HepG2 (cell line): ENCODE data around the gene RECK. TPM values are rescaled to one million over a fixed set of nuclear protein-coding genes. Genes with fewer than 3 reads are reported as not detected.

Source experiments
- ATAC-seq: fragments of 200-7000 bp; cut with Tn5 transposase; 3 replicates; pipeline ENCODE4 v1.9.1; 2020; ENCODE audit warnings: mild to moderate bottlenecking, moderate library complexity
- BruUV-seq: library from RNA; stranded (reverse); fragments of 400-500 nt; replicated peaks from 2 replicates; lab custom pipeline; 2021; lab: Mats Ljungman, UMichigan
- CTCF ChIA-PET: fragments of 300-600 bp; formaldehyde crosslinking; extraction: SDS; loops from one replicate; lab custom pipeline; 2021; ENCODE audit warnings: low total read pairs, inconsistent platforms, low intra/inter-chr PET ratio; lab: Yijun Ruan, JAX
- POLR2A ChIA-PET: fragments of 350-600 bp; sonication (Branson Sonifier 250); formaldehyde crosslinking; loops from one replicate; lab custom pipeline; 2020; ENCODE audit warnings: antibody characterized with exemption, inconsistent platforms; lab: Yijun Ruan, JAX
- DNase-seq: peaks from one replicate; pipeline ENCODE4 v3.0.0-alpha.2; 2015; ENCODE audit warnings: low spot score
- FAIRE-seq: peaks from 3 replicates; lab custom pipeline; 2011; peaks lifted over from hg19 to GRCh38; lab: Jason Lieb, UNC
- H2AFZ ChIP-seq: one replicate; pipeline ENCODE4 v1.6.1; 2011; ENCODE audit warnings: low read length, inconsistent platforms
- H3K27ac ChIP-seq: fragments of 300-600 bp; 3 replicates; pipeline ENCODE4 v1.8.0; 2011; ENCODE audit warnings: mixed run types, mild to moderate bottlenecking, mixed read lengths, low read length, inconsistent platforms; ENCODE audit not compliant: insufficient read depth; ENCODE audit errors: extremely low read length
- H3K27me3 ChIP-seq, 2 experiments: fragments of 200-600 bp in 1 of 2; 2 replicates in 1 of 2; 3 replicates in 1 of 2; pipeline versions ENCODE4 v1.6.0 to v1.8.0; 2011; ENCODE audit warnings: low read length in 2 of 2, mild to moderate bottlenecking in 2 of 2, moderate library complexity in 2 of 2, inconsistent platforms in 1 of 2; ENCODE audit not compliant: insufficient read depth in 2 of 2, control insufficient read depth in 1 of 2
- H3K36me3 ChIP-seq, 2 experiments: fragments of 200-600 bp in 1 of 2; replicated peaks in 1 of 2; 2 replicates in 1 of 2; 3 replicates in 1 of 2; pipeline versions ENCODE4 v1.5.1 to v1.8.0; 2011; ENCODE audit warnings: low read length in 2 of 2, inconsistent platforms in 1 of 2; ENCODE audit not compliant: insufficient read depth in 2 of 2, control insufficient read depth in 1 of 2
- H3K4me1 ChIP-seq: 2 replicates; pipeline ENCODE4 v1.5.1; 2012; ENCODE audit warnings: low read length, inconsistent platforms; ENCODE audit not compliant: insufficient read depth
- H3K4me2 ChIP-seq: 2 replicates; pipeline ENCODE4 v1.6.0; 2011; ENCODE audit warnings: low read depth, low read length, inconsistent platforms
- H3K4me3 ChIP-seq, 3 experiments: fragments of 200-600 bp in 1 of 3; sonication (generic), shearing (Covaris generic) in 1 of 3; replicated peaks in 1 of 3; 2 replicates each; pipeline ENCODE4 v1.5.1; 2011 to 2016; ENCODE audit warnings: low read length in 3 of 3, inconsistent platforms in 2 of 3, low read depth in 2 of 3, mild to moderate bottlenecking in 2 of 3, control low read depth in 1 of 3, mixed read lengths in 1 of 3; ENCODE audit not compliant: insufficient read depth in 1 of 3
- H3K79me2 ChIP-seq: one replicate; pipeline ENCODE4 v1.6.1; 2011; ENCODE audit warnings: low read length, inconsistent platforms; ENCODE audit not compliant: insufficient read depth
- H3K9ac ChIP-seq: 2 replicates; pipeline ENCODE4 v1.6.0; 2011; ENCODE audit warnings: mild to moderate bottlenecking, low read depth, low read length, inconsistent platforms; ENCODE audit not compliant: insufficient read depth
- H3K9me3 ChIP-seq: 2 replicates; pipeline ENCODE4 v1.5.1; 2012; ENCODE audit warnings: mild to moderate bottlenecking, low read length
- H4K20me1 ChIP-seq: 2 replicates; pipeline ENCODE4 v1.6.0; 2011; ENCODE audit warnings: inconsistent platforms, mild to moderate bottlenecking, low read length, moderate library complexity; ENCODE audit not compliant: insufficient read depth
- ERF ChIP-seq: IDR thresholded peaks from 2 replicates; pipeline ENCODE4 v1.6.1; 2018; ENCODE audit warnings: missing biosample characterization, missing genetic modification reagents
- FUBP1 ChIP-seq: sonication (generic); formaldehyde crosslinking; IDR thresholded peaks from 2 replicates; pipeline ENCODE4 v1.5.1; 2020; ENCODE audit warnings: missing genetic modification reagents, mild to moderate bottlenecking, borderline replicate concordance
- HMG20A ChIP-seq: IDR thresholded peaks from 2 replicates; pipeline ENCODE4 v1.6.1; 2016; ENCODE audit warnings: borderline replicate concordance
- HNRNPL ChIP-seq: fragments of 200-400 bp; formaldehyde crosslinking; IDR thresholded peaks from 2 replicates; pipeline ENCODE4 v1.6.1; 2017; ENCODE audit warnings: mild to moderate bottlenecking, low read depth, low read length
- MLXIP ChIP-seq: sonication (generic); formaldehyde crosslinking; IDR thresholded peaks from 2 replicates; pipeline ENCODE4 v1.9.0; 2021; ENCODE audit warnings: missing genetic modification reagents, borderline replicate concordance
- PHF21A ChIP-seq: sonication (generic); formaldehyde crosslinking; IDR thresholded peaks from 2 replicates; pipeline ENCODE4 v1.5.0; 2020; ENCODE audit warnings: mild to moderate bottlenecking, missing genetic modification reagents
- RORA ChIP-seq: sonication (generic); formaldehyde crosslinking; IDR thresholded peaks from 2 replicates; pipeline ENCODE4 v1.5.0; 2020; ENCODE audit warnings: mild to moderate bottlenecking, missing genetic modification reagents, moderate library complexity
- ZBTB1 ChIP-seq: sonication (generic); formaldehyde crosslinking; IDR thresholded peaks from 2 replicates; pipeline ENCODE4 v1.4.0; 2020; ENCODE audit warnings: missing genetic modification reagents, borderline replicate concordance
- ZGPAT ChIP-seq: IDR thresholded peaks from 2 replicates; pipeline ENCODE4 v1.6.1; 2016; ENCODE audit warnings: mild to moderate bottlenecking
- ZNF431 ChIP-seq: sonication (generic); formaldehyde crosslinking; IDR thresholded peaks from 2 replicates; pipeline ENCODE4 v1.9.0; 2022; ENCODE audit warnings: missing genetic modification reagents, low read depth, mild to moderate bottlenecking, borderline replicate concordance
- WGBS: methylation state at CpG from one replicate; pipeline ENCODE4 v1.1.6; 2017; ENCODE audit warnings: low lambda C conversion rate; 5-methylcytosine and 5-hydroxymethylcytosine counted together
- in situ Hi-C: cut with HindIII; loops from 2 replicates; pipeline ENCODE4 v1.10.0; 2017; ENCODE audit warnings: low pct_unique_long_range_greater_than_20kb; ENCODE audit not compliant: extremely low pct_ligation_motif_present
- intact Hi-C: fragments of 100-400 bp; cut with micrococcal nuclease; formaldehyde crosslinking; loops from one replicate; pipeline ENCODE4 v1.10.0; 2022; ENCODE audit not compliant: unreplicated experiment
- polyA plus RNA-seq, 8 experiments: library from polyadenylated mRNA; depleted of rRNA in 3 of 8; stranded (reverse) in 7 of 8; unstranded in 1 of 8; fragments of >200 nt; fragmentation: Illumina TruSeq in 4 of 8; extraction: Trizol in 4 of 8; gene quantifications; 2 replicates each; pipeline versions ENCODE4 v1.2.1 to v1.2.3, GENCODE V29; 2011 to 2016; ENCODE audit warnings: low read depth in 4 of 8, missing spikeins in 1 of 8, mixed read lengths in 1 of 8; ENCODE audit not compliant: insufficient read depth in 1 of 8
- total RNA-seq, 5 experiments: library from RNA; depleted of rRNA; stranded (reverse); fragments of >200 nt; fragmentation: Illumina TruSeq; extraction: Trizol; gene quantifications; 2 replicates each; pipeline ENCODE4 v1.2.3, GENCODE V29; 2016; ENCODE audit warnings: low read depth in 1 of 5
- TF ChIP-seq, protein P1 (sequence below): sonication (generic); formaldehyde crosslinking; IDR thresholded peaks from 2 replicates; pipeline ENCODE4 v1.4.0; 2020; ENCODE audit warnings: missing genetic modification reagents, borderline replicate concordance

The RECK gene
- total and polyA plus RNA-seq, 2 of the 13 experiments (the other 11 are each of a cell fraction or from before 2014, with no cell fraction given), result 3.1 to 4.8 TPM

DNA sequence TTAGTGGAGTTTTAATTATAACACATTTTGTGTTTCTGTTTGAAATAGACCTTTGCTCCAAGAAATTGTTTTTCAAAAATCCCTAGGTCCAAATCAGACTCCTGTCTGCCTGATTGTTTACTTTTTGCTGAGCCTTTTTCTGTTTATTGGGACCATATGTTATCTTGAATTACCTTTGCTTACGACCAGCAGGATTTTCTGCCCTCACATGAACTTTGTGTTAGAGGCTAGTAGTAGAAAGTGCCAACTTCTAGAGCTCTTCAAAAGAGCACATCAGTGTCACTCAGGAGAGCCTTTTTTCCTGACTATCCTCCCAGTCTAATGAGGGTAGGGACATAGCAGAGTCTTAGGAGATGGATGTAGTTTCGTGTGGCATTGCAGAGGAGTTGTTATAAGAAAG lies 10.2 kb downstream of the RECK start:
- Histone ChIP-seq H3K36me3 (no peaks in the 10 kb centered on the region), H3K27me3 (no peaks in the 10 kb centered on the region), H2AFZ (no peak overlapping the region), H3K9me3 (no peaks in the 10 kb centered on the region), H3K4me2 (0 out of 2 replicates have a peak overlapping the region, but pooled peaks have one; percentile 27), H3K9ac (no peak overlapping the region), H4K20me1 (no peaks in the 10 kb centered on the region), H3K4me3 (no peak overlapping the region), H3K79me2 (no peaks in the 10 kb centered on the region), H3K4me1 (peaks cover 10% of the 10 kb centered on the region), H3K27ac (no peak overlapping the region)
- FAIRE-seq (no peak), ATAC-seq (no peak), DNase-seq (no peak)
- ChIA-PET CTCF (no interaction called here), POLR2A (no interaction called here)
- TF ChIP-seq RORA (CRISPR knock-in tag) (no peak), ZGPAT (no peak), HNRNPL (no peak)
- TF ChIP-seq, protein P1, sequence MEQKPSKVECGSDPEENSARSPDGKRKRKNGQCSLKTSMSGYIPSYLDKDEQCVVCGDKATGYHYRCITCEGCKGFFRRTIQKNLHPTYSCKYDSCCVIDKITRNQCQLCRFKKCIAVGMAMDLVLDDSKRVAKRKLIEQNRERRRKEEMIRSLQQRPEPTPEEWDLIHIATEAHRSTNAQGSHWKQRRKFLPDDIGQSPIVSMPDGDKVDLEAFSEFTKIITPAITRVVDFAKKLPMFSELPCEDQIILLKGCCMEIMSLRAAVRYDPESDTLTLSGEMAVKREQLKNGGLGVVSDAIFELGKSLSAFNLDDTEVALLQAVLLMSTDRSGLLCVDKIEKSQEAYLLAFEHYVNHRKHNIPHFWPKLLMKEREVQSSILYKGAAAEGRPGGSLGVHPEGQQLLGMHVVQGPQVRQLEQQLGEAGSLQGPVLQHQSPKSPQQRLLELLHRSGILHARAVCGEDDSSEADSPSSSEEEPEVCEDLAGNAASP (CRISPR knock-in tag), result peak; percentile 13; the same call in 1 of the 2 replicates
- 24% methylated on average over 2 of the region's 2 CpGs for WGBS
- in situ Hi-C loops, result no loop called here
- no TSS peak for BruUV-seq
- intact Hi-C loops, result no loop called here

GRCh38 chr9:36049408-36049807 lies 12.7 kb downstream of the RECK start:
- Histone ChIP-seq H3K4me2 (no peak overlapping the region), H3K27ac (no peak overlapping the region), H3K9ac (no peak overlapping the region), H2AFZ (no peak overlapping the region), H3K4me1 (peaks cover 18% of the 10 kb centered on the region), H3K4me3 (no peak overlapping the region), H3K9me3 (no peaks in the 10 kb centered on the region), H3K27me3 (no peaks in the 10 kb centered on the region), H4K20me1 (no peaks in the 10 kb centered on the region), H3K36me3 (no peaks in the 10 kb centered on the region), H3K79me2 (no peaks in the 10 kb centered on the region)
- in situ Hi-C loops (no loop called here), intact Hi-C loops (no loop called here)
- FAIRE-seq (no peak), ATAC-seq (no peak), DNase-seq (no peak)
- no TSS peak for BruUV-seq
- POLR2A ChIA-PET, result no interaction called here
- CTCF ChIA-PET, result no interaction called here
- 78% methylated on average over 4 of the region's 4 CpGs for WGBS
- TF ChIP-seq ZNF431 (CRISPR knock-in tag) (no peak), ZBTB1 (CRISPR knock-in tag) (no peak), FUBP1 (no peak), HMG20A (CRISPR knock-in tag) (no peak), MLXIP (CRISPR knock-in tag) (no peak), ERF (no peak), PHF21A (no peak)
